OCI-LY1 (cell line): Measurements from ENCODE around the gene BMPR1B.

ENCODE experiments used
- H2AFZ ChIP-seq: fragments of 200-600 bp; sonication (generic), shearing (Covaris generic); 2 replicates; pipeline ENCODE4 v1.6.0; 2014; ENCODE audit warnings: antibody characterized with exemption, mild to moderate bottlenecking, low read length
- H3F3A ChIP-seq: fragments of 200-600 bp; sonication (generic), shearing (Covaris generic); 2 replicates; pipeline ENCODE4 v1.6.0; 2014; ENCODE audit warnings: mild to moderate bottlenecking, antibody characterized with exemption, low read length, moderate library complexity; ENCODE audit not compliant: insufficient read depth
- H3K27ac ChIP-seq: fragments of 200-600 bp; sonication (generic); 2 replicates; pipeline ENCODE4 v1.5.1; 2014; ENCODE audit warnings: low read length, mixed run types, mild to moderate bottlenecking, low read depth; ENCODE audit not compliant: poor library complexity, severe bottlenecking
- H3K27me3 ChIP-seq: fragments of 200-600 bp; sonication (generic); 2 replicates; pipeline ENCODE4 v1.6.0; 2014; ENCODE audit warnings: antibody characterized with exemption, mild to moderate bottlenecking, low read length, moderate library complexity; ENCODE audit not compliant: insufficient read depth
- H3K36me3 ChIP-seq: fragments of 200-600 bp; sonication (generic); 2 replicates; pipeline ENCODE4 v1.6.1; 2014; ENCODE audit warnings: mild to moderate bottlenecking, antibody characterized with exemption, low read length, moderate library complexity, mixed read lengths; ENCODE audit not compliant: insufficient read depth
- H3K4me1 ChIP-seq: fragments of 200-600 bp; sonication (generic); 2 replicates; pipeline ENCODE4 v1.5.1; 2014; ENCODE audit warnings: mild to moderate bottlenecking, low read length, moderate library complexity; ENCODE audit not compliant: insufficient read depth, severe bottlenecking
- H3K4me2 ChIP-seq: fragments of 200-600 bp; sonication (generic), shearing (Covaris generic); 2 replicates; pipeline ENCODE4 v1.6.1; 2014; ENCODE audit warnings: low read length
- H3K4me3 ChIP-seq: fragments of 200-600 bp; sonication (generic); 2 replicates; pipeline ENCODE4 v1.5.1; 2014; ENCODE audit warnings: low read length, low read depth, mild to moderate bottlenecking, mixed read lengths; ENCODE audit not compliant: poor library complexity, severe bottlenecking
- H3K79me2 ChIP-seq: fragments of 200-600 bp; shearing (Covaris generic); 2 replicates; pipeline ENCODE4 v1.6.1; 2016; ENCODE audit warnings: mixed run types, low read length, mixed read lengths; ENCODE audit not compliant: insufficient read depth
- H3K9ac ChIP-seq: fragments of 200-600 bp; sonication (generic), shearing (Covaris generic); 2 replicates; pipeline ENCODE4 v1.6.1; 2014; ENCODE audit warnings: mild to moderate bottlenecking, low read length, mixed read lengths
- H3K9me2 ChIP-seq: fragments of 200-600 bp; sonication (generic), shearing (Covaris generic); 2 replicates; pipeline ENCODE4 v1.6.1; 2014; ENCODE audit warnings: low read depth, mild to moderate bottlenecking, low read length, mixed read lengths
- H3K9me3 ChIP-seq: fragments of 200-600 bp; shearing (Covaris generic); 2 replicates; pipeline ENCODE4 v1.6.1; 2014; ENCODE audit warnings: low read length, mixed read lengths
- H4K20me1 ChIP-seq: fragments of 200-600 bp; sonication (generic), shearing (Covaris generic); 2 replicates; pipeline ENCODE4 v1.6.0; 2016; ENCODE audit warnings: mild to moderate bottlenecking, low read length; ENCODE audit not compliant: insufficient read depth
- CTCF ChIP-seq: fragments of 200-600 bp; sonication (generic), shearing (Covaris generic); IDR thresholded peaks from 2 replicates; pipeline ENCODE4 v1.5.1; 2017; ENCODE audit warnings: mild to moderate bottlenecking, antibody characterized with exemption, low read length, moderate library complexity, mixed read lengths
- EZH2 ChIP-seq: fragments of 200-600 bp; sonication (generic), shearing (Covaris generic); IDR thresholded peaks from 2 replicates; pipeline ENCODE4 v1.8.0; 2017; ENCODE audit warnings: borderline replicate concordance, mixed run types, mild to moderate bottlenecking, antibody characterized with exemption, low read length, moderate library complexity, mixed read lengths

The BMPR1B gene

GRCh38 chr4:94852616-94853015 lies 94.9 kb downstream of the BMPR1B start:
- no peak overlapping the region for H3K4me3 ChIP-seq
- H3K9me2 ChIP-seq, result no peaks in the 10 kb centered on the region
- H3K9me3 ChIP-seq, result no peaks in the 10 kb centered on the region
- H3K4me2 ChIP-seq, result no peak overlapping the region
- no peak overlapping the region for H3K27ac ChIP-seq
- no peak overlapping the region for H3K9ac ChIP-seq
- H3F3A ChIP-seq, result no peaks in the 10 kb centered on the region
- H4K20me1 ChIP-seq, result no peaks in the 10 kb centered on the region
- no peaks in the 10 kb centered on the region for H3K4me1 ChIP-seq
- no peaks in the 10 kb centered on the region for H3K27me3 ChIP-seq
- H3K36me3 ChIP-seq, result no peaks in the 10 kb centered on the region
- no peak overlapping the region for H2AFZ ChIP-seq
- TF ChIP-seq EZH2, result no peak
- no peak for TF ChIP-seq CTCF
- H3K79me2 ChIP-seq, result no peaks in the 10 kb centered on the region

GRCh38 chr4:94856030-94856429 lies 98.3 kb downstream of the BMPR1B start:
- H3K9me3 ChIP-seq, result no peaks in the 10 kb centered on the region
- no peaks in the 10 kb centered on the region for H3K9me2 ChIP-seq
- no peak overlapping the region for H2AFZ ChIP-seq
- H3K4me2 ChIP-seq, result no peak overlapping the region
- TF ChIP-seq CTCF (no peak), EZH2 (no peak)
- no peak overlapping the region for H3K9ac ChIP-seq
- no peaks in the 10 kb centered on the region for H3K4me1 ChIP-seq
- H3K27ac ChIP-seq, result no peak overlapping the region
- no peaks in the 10 kb centered on the region for H3K27me3 ChIP-seq
- H4K20me1 ChIP-seq, result no peaks in the 10 kb centered on the region
- H3K79me2 ChIP-seq, result no peaks in the 10 kb centered on the region
- H3K4me3 ChIP-seq, result no peak overlapping the region
- no peaks in the 10 kb centered on the region for H3K36me3 ChIP-seq
- H3F3A ChIP-seq, result no peaks in the 10 kb centered on the region

GRCh38 chr4:94870146-94870545 lies 112.4 kb downstream of the BMPR1B start:
- Histone ChIP-seq H3K9me3 (no peaks in the 10 kb centered on the region), H3K9ac (no peak overlapping the region), H3K4me1 (no peaks in the 10 kb centered on the region), H3F3A (no peaks in the 10 kb centered on the region), H3K27me3 (no peaks in the 10 kb centered on the region), H3K79me2 (no peaks in the 10 kb centered on the region), H3K4me3 (no peak overlapping the region), H4K20me1 (no peaks in the 10 kb centered on the region), H2AFZ (no peak overlapping the region), H3K9me2 (no peaks in the 10 kb centered on the region), H3K4me2 (no peak overlapping the region), H3K27ac (no peak overlapping the region), H3K36me3 (no peaks in the 10 kb centered on the region)
- TF ChIP-seq EZH2 (no peak), CTCF (no peak)
